GM19438 (cell line): ENCODE results near the gene ENOX2.
"Not testable (repeated sequence)": the region's sequence is repeated elsewhere in the genome, so short reads cannot be mapped to it uniquely, and the experiment has no call there.

Experiments used
- ATAC-seq: cut with Tn5 transposase; IDR thresholded peaks from one replicate; pipeline ENCODE4 v1.9.1; 2021; ENCODE audit warnings: low read depth; ENCODE audit not compliant: unreplicated experiment

The ENOX2 gene

GRCh38 chrX:130902783-130903613 is at the start of gene ENOX2:
TSS of gene ENOX2 (minus strand) at chrX:130903209. CDS start at chrX:130703216, 199,993 bp downstream.
- ATAC-seq, result peak; percentile 96

GRCh38 chrX:130952266-130953043 is 49.4 kb upstream of the ENOX2 start:
- ATAC-seq, result peak; percentile 83

- ATAC-seq, result no peak
These were observed 41.2 kb upstream of the ENOX2 start for GRCh38 chrX:130944230-130944629.

GRCh38 chrX:130937101-130937500 is 34.1 kb upstream of the ENOX2 start:
- ATAC-seq, result no peak

GRCh38 chrX:130933358-130933757 is 30.3 kb upstream of the ENOX2 start:
- no peak for ATAC-seq

GRCh38 chrX:130920405-130920804 is 17.4 kb upstream of the ENOX2 start:
- not testable (repeated sequence) for ATAC-seq

GRCh38 chrX:130919676-130920075 is 16.7 kb upstream of the ENOX2 start:
- not testable (repeated sequence) for ATAC-seq

- not testable (repeated sequence) for ATAC-seq
These were observed 15.5 kb upstream of the ENOX2 start for GRCh38 chrX:130918498-130918897.

GRCh38 chrX:130916636-130917422 is 13.8 kb upstream of the ENOX2 start:
- peak; percentile 62 for ATAC-seq

- ATAC-seq, result no peak
These were observed 12.3 kb upstream of the ENOX2 start for GRCh38 chrX:130915302-130915701.

GRCh38 chrX:130909469-130910136 is 6.6 kb upstream of the ENOX2 start:
- ATAC-seq, result no peak

GRCh38 chrX:130906776-130907175 is 3.8 kb upstream of the ENOX2 start:
- no peak for ATAC-seq

GRCh38 chrX:130902446-130902782 is 595 bp downstream of the ENOX2 start:
- no peak for ATAC-seq

GRCh38 chrX:130896802-130897501 is 6.1 kb downstream of the ENOX2 start:
- no peak for ATAC-seq

GRCh38 chrX:130896026-130896425 is 7.0 kb downstream of the ENOX2 start:
- no peak for ATAC-seq

- no peak for ATAC-seq
These were observed 7.7 kb downstream of the ENOX2 start for GRCh38 chrX:130895299-130895698.

GRCh38 chrX:130893356-130894085 is 9.5 kb downstream of the ENOX2 start:
- ATAC-seq, result no peak

- no peak for ATAC-seq
These were observed 15.6 kb downstream of the ENOX2 start for GRCh38 chrX:130887376-130887775.

GRCh38 chrX:130885996-130886395 is 17.0 kb downstream of the ENOX2 start:
- no peak for ATAC-seq
